Coronary artery (tissue), 2 donors: Measurements from ENCODE around the gene ASIC1.

Source experiments
- DNase-seq: peaks from one replicate; pipeline ENCODE4 v3.0.0-alpha.2; 2017; ENCODE audit warnings: low spot score
- H3K27ac ChIP-seq, 2 donors: fragments of 200-600 bp; sonication (generic); one replicate each; pipeline ENCODE4 v1.5.1; 2016 to 2019
- H3K4me3 ChIP-seq: fragments of 200-600 bp; sonication (generic); 2 replicates; pipeline ENCODE4 v1.5.1; 2016; ENCODE audit warnings: mild to moderate bottlenecking, moderate library complexity
- CTCF ChIP-seq: fragments of 200-600 bp; sonication (generic); IDR thresholded peaks from one replicate; pipeline ENCODE4 v1.5.1; 2019; ENCODE audit warnings: antibody characterized with exemption

Gene ASIC1

DNA sequence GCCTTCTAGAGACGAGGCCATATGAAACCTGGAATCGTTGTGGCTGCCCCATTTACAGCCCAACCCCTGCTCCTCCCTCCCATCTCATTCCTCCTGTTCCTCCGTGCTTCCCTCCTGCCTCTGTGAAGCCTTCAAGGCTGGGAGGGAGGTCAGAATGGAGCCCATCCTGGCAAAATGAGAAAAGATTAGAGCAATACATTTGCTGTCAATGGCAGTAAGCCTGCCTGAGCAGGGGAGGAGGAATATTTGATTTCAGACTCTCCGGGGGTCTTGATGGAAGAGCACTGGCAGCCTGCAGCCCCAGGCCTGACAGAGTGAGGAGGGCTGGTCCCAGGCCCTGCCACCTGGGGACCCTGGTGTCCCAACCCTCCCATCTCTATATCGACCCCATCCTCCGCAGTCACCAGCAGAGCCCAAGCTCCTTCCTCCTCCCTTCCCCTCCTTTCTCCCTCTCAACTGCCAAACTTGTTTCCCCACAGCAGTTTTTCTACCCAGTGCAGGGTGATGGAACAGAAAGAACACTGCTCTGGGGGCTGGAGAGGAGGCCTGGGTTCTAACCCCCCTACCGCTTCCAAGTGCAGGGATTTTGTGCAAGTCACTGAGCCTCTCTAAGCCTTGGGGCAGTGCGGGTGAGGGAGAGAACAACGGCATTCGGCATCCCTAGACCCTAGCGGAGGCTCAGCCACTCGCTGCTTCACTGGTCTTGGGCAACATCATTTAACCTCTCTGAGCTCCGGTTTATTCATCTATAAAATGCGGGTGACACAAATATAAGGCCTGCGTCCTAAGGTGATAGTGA, 16.1 kb upstream of the ASIC1 start:
- Histone ChIP-seq H3K4me3 (no peak overlapping the region), H3K27ac (no peak overlapping the region)
- no peak for TF ChIP-seq CTCF
- no peak for DNase-seq

- H3K27ac ChIP-seq, result no peak overlapping the region
- H3K4me3 ChIP-seq, result no peak overlapping the region
- no peak for DNase-seq
- no peak for TF ChIP-seq CTCF
Measured at GRCh38 chr12:50041962-50042361, 15.4 kb upstream of the ASIC1 start.

DNA sequence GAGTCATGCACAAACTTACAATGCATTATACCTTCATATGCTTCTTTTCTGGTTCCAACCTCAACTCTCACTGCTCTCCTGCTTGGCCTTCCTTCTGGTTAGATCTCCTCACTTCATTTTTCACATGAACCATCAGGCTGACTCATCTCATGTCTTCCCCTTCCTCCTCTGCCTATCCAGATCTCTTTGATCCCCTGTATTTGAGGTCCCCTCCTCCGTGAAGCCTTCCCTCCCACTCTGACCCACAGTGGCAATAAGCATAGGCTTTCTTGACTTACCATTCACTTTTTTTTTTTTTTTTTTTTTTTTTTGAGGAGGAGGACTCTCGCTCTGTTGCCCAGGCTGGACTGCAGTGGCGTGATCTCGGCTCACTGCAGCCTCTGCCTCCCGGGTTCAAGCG, 14.7 kb upstream of the ASIC1 start:
- no peak for TF ChIP-seq CTCF
- DNase-seq, result no peak
- Histone ChIP-seq H3K4me3 (no peak overlapping the region), H3K27ac (no peak overlapping the region)

DNA sequence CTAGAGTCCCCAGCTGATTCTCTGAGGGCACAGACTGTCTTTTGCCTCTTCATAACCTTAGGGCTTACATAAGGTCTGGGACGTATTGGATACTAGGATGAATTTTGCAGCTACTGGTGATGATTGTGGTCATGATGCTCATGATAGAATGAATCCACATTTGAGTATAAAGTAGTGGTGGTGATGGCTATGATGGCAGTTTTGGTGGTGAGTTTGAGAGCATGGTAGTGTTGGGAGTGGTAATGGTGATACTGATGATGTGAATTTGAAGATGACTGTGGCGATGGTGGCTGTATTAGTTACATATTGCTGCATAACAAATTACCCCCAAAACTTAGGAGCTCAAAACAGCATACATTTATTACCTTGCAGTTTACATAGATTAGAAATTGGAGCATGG, 14.1 kb upstream of the ASIC1 start:
- DNase-seq, result no peak
- no peak for TF ChIP-seq CTCF

DNA sequence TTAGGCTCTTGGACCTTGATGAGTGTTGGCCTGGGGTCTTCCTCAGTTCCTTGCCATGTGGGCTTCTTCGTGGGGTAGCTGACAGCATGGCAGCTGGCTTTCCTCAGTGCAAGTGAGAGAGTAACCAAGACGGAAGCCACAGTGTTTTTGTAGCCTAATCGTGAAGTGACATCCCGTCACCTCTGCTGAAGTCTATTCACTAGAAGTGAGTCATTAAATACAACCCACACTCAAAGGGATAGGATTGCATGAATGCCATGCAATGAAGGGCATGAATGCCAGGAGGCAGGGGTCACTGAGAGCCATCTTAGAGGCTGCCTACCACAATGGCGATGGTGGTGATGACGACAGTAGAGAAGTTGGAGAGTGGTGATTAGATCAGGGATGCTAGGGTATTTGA, 13.5 kb upstream of the ASIC1 start:
- DNase-seq, result no peak
- no peak overlapping the region for H3K4me3 ChIP-seq
- TF ChIP-seq CTCF, result no peak
- H3K27ac ChIP-seq, result no peak overlapping the region

More for the DNA sequence above, 14.1 kb upstream of the ASIC1 start:
- H3K4me3 ChIP-seq, result no peak overlapping the region
- no peak overlapping the region for H3K27ac ChIP-seq

GRCh38 chr12:50047693-50048250, 9.6 kb upstream of the ASIC1 start:
- no peak for TF ChIP-seq CTCF
- Histone ChIP-seq H3K4me3 (no peak overlapping the region), H3K27ac (no peak overlapping the region)
- no peak for DNase-seq
